ENCODE measurements around the gene APOA4. TPM values are rescaled to one million over a fixed set of nuclear protein-coding genes. Genes with fewer than 3 reads are reported as not detected.

The APOA4 gene
- not detected for total RNA-seq

DNA sequence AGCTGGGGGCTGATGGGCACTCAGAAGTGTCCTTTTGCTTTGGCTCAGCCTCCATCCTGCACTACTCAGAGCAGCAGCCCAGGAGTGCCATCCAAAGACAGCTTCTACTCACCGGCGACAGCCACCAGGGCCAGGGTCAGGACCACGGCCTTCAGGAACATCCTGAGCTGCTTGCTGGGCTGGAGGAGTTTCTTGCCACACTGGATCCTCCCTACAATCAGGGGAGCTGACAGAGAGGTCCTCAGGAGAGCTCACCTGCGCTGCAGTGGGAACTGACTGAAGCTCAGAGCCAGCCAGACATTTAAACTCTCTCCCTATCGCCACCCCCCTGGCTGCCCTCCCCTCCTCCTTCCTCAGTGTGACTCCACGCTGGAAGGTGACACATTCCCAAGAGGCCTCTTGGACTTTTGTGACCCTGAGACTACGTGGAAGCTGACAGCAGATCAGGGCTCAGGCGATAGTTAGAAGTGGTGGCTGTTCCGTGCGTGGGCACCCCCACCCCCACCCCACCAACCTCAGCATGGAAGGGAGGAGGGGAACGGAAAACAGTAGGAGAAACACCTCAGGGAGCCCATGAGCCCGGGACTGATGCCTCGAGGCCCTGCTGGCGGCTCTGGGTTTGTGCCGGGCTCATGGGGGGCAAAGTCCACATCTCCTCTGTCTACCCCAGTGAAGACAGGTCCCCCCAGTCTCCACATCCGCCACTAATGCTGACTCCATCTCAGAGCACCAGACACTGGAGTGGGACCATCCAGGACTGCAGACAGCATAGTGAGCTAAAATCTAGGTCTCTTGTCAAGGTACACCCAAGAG is at the start of gene APOA4:
Gene APOA4 (minus strand): TSS at position 274 of the 813 bp plus-strand sequence. CDS start 113 bp downstream, at position 161.
- TF ChIP-seq, protein P1, sequence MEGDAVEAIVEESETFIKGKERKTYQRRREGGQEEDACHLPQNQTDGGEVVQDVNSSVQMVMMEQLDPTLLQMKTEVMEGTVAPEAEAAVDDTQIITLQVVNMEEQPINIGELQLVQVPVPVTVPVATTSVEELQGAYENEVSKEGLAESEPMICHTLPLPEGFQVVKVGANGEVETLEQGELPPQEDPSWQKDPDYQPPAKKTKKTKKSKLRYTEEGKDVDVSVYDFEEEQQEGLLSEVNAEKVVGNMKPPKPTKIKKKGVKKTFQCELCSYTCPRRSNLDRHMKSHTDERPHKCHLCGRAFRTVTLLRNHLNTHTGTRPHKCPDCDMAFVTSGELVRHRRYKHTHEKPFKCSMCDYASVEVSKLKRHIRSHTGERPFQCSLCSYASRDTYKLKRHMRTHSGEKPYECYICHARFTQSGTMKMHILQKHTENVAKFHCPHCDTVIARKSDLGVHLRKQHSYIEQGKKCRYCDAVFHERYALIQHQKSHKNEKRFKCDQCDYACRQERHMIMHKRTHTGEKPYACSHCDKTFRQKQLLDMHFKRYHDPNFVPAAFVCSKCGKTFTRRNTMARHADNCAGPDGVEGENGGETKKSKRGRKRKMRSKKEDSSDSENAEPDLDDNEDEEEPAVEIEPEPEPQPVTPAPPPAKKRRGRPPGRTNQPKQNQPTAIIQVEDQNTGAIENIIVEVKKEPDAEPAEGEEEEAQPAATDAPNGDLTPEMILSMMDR (IDR thresholded peaks at IDR 0.05; ENCODE audit: low read depth): no peak

DNA sequence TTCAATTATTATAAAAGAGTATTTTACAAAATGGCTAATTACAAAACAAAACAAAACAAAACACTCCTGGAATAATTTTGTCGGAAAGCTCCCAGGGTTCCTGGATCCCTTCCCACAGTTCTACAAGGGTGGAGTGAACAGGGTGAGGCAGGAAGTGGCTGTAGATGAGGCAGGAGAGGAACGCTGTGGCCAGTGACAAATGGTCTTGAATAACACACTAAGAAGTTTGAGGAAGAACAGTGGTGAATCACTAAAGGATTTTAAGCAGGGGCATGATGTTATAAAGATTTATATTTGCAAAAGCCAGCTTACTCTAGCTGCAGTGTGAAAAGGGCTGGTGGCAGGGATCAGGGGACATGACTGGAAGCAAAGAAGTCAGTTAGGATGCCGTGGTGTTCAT is 48.1 kb upstream of the APOA4 start:
- TF ChIP-seq, protein P1 (IDR thresholded peaks at IDR 0.05; ENCODE audit: low read depth): no peak

DNA sequence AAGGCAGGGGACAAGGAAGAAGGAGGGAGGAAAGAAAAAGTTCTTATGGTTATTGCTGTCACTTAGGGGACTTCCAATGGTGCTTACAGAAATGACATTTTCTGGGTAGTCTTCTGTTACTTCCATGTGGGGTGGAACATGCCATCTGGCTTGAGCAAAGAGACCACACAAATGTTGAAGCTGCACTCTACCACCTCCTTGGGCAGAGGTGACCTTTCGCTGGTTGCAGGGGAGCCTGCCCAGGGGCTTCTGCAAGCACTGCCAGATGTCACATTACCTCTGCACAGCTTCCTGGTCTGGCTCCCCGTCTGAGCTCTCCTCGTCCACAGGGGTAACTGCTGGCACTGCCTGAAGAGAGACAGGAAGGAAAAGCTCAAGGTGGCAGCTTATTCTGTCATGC is 47.0 kb upstream of the APOA4 start:
- TF ChIP-seq, protein P1 (IDR thresholded peaks at IDR 0.05; ENCODE audit: low read depth): no peak

- TF ChIP-seq, protein P1 (IDR thresholded peaks at IDR 0.05; ENCODE audit: low read depth): no peak
Measured at GRCh38 chr11:116869610-116870009, 46.5 kb upstream of the APOA4 start.

GRCh38 chr11:116868066-116868465 is 45.0 kb upstream of the APOA4 start:
- TF ChIP-seq, protein P1 (IDR thresholded peaks at IDR 0.05; ENCODE audit: low read depth): no peak

- TF ChIP-seq, protein P1 (IDR thresholded peaks at IDR 0.05; ENCODE audit: low read depth): no peak
Measured at GRCh38 chr11:116867619-116868018, 44.5 kb upstream of the APOA4 start.

DNA sequence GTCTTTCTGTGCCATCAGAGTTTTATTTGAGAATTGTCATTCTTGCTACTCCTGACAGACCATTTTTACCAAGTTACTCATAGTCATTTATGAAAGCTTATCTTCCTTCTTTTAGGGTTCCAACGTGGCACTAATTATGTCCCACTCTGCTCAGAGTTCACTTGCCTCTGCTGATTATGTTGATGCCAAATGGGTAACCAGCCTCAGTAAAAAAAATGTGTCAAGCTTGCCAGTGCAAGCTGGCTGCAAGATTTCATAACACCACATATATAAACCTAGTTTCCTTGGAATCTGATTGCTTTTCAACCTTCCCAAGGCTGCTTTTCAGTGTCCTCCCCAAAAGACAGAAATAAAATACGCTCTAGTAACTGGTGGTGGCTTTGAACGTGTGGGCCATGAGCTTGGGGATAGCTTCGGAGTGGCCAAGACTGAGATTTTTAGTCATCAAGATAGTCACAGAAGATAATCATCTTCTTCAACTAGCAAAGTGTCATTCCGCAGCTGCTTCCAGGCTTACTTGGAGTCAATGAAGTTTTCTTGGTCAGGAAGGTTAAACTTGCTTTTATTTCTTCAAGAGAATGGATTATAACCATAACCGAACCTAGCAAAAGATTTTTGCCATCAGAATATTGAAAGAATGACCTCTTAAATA is 43.8 kb upstream of the APOA4 start:
- TF ChIP-seq, protein P1 (IDR thresholded peaks at IDR 0.05; ENCODE audit: low read depth): no peak

All from subcutaneous adipose tissue (tissue), 4 donors.